ENCODE data around the gene NAA10. TPM values are rescaled to one million over a fixed set of nuclear protein-coding genes. Genes with fewer than 3 reads are reported as not detected.
"Not testable (repeated sequence)": the region's sequence is repeated elsewhere in the genome, so short reads cannot be mapped to it uniquely, and the experiment has no call there.

NAA10 gene
- 24.7 TPM for total RNA-seq
- polyA plus RNA-seq = 139 TPM

DNA sequence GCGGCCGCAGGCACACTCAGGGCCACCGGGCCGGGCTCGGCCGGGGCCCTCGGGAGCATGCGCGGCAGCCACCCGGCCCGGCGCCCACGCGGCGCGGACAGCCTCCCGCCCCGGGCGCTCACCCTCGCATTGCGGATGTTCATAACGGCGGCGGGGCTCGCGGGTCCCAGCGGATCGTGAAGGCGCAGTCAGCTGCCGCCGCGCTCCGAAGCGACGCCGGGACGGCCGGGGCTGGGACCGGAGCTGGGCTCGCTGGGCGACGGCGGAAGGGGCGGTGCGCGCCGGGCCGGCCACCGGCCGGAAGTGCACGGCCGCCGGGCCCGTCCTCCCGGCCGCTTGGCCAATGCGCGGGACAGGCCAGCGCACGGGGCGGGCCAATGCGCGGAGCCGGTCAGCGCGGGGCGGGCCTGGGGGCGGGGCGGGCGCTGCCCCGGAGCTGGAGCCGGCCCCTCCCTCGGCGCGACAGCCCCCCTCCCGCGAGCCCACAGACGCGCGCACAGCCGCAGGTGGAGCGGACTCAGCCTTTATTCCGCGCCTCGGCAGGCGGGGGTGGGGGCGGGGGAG, at the start of gene NAA10:
Gene NAA10, minus strand, starts transcription at position 276 of the 564 bp plus-strand sequence. Its CDS starts 133 bp downstream, at position 143.
- Histone ChIP-seq H3K36me3 (ENCODE audit: insufficient read depth) (no peaks in the 10 kb centered on the region), H3K4me3 (ENCODE audit: low read depth, low read length) (peak within 1 kb of the TSS; percentile 82), H3K27ac (ENCODE audit: low read depth) (no peak within 1 kb of the TSS), H3K4me1 (ENCODE audit: insufficient read depth) (no peaks in the 10 kb centered on the region)
- under 1% methylated on average over 58 of the region's 87 CpGs for WGBS
- no peak for DNase-seq (ENCODE audit: extremely low spot score)

DNA sequence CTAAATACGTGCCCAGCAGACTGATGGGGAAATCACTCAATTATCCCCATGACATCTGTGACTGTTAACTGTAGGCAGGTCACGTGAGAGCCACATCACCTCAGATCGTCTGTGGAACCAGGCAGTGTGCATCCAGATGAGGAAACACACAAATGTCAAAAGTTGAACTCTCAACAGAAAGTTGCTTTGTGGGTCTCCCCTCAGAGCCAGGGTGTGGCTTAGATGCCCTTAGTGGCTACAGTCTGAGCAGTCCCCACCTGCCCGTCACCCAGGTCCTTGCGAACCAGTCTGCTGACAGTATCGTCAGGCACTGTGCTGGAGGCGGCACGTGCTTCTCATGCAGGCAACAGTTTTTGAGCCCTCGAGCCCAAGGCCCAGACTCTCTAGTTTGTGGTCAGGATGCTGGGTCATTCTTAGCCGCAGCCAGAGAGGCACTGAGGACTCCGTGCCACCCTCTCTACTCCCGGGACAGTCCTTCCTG, 48.5 kb upstream of the NAA10 start:
- Histone ChIP-seq H3K4me3 (ENCODE audit: low read depth, low read length) (no peak overlapping the region), H3K36me3 (ENCODE audit: insufficient read depth) (no peaks in the 10 kb centered on the region), H3K27ac (ENCODE audit: low read depth) (no peak overlapping the region), H3K4me1 (ENCODE audit: insufficient read depth) (no peaks in the 10 kb centered on the region)
- 90% methylated on average over 12 of the region's 12 CpGs for WGBS
- no peak for DNase-seq (ENCODE audit: extremely low spot score)

DNA sequence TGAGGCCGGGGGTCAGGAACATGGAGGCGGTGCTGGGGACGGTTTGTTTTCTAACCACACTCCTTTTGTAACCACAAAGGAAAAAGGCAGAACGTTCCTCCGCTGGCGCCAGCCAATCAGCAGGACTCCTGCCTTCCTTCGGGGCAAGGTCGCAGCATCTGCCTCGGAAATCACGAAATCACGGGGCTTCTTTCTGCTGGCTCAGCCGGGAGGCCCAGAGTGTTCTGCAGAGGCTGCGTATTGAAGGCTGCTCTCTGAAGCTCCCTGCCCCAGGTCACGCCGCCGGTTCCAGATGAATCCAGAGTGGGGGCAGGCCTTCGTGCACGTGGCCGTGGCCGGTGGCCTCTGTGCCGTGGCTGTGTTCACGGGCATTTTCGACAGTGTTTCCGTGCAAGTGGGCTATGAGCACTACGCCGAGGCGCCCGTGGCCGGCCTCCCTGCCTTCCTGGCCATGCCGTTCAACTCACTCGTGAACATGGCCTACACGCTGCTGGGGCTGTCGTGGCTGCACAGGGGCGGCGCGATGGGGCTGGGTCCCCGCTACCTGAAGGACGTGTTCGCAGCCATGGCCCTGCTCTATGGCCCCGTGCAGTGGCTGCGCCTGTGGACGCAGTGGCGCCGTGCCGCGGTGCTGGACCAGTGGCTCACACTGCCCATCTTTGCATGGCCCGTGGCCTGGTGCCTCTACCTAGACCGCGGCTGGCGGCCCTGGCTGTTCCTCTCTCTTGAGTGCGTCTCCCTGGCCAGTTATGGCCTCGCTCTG, 47.1 kb upstream of the NAA10 start:
- DNase-seq (ENCODE audit: extremely low spot score) = no peak
- Histone ChIP-seq H3K36me3 (ENCODE audit: insufficient read depth) (no peaks in the 10 kb centered on the region), H3K4me1 (ENCODE audit: insufficient read depth) (no peaks in the 10 kb centered on the region), H3K27ac (ENCODE audit: low read depth) (no peak overlapping the region), H3K4me3 (ENCODE audit: low read depth, low read length) (no peak overlapping the region)
- 87% methylated on average over 52 of the region's 52 CpGs for WGBS

DNA sequence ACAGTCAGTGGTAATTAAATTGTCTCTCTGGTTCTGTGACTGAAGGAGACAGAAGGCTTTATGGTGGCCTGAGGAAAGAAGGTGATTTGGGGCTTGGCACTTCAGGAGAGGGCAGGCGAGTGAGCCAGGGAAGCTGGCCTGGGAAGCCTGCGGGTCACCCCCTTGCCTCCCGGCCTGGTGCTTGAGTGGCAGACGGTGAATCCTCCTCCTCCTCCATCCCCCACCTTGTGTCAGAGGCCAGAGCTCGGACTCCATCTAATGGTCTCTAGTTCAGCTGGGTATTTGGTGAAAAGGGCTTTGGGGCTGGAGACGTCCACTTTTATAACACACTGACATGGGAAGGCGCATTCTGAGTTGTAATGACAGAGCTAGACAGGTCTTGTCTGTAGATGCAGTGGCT, 46.4 kb upstream of the NAA10 start:
- Histone ChIP-seq H3K4me3 (ENCODE audit: low read depth, low read length) (no peak overlapping the region), H3K27ac (ENCODE audit: low read depth) (no peak overlapping the region), H3K36me3 (ENCODE audit: insufficient read depth) (no peaks in the 10 kb centered on the region), H3K4me1 (ENCODE audit: insufficient read depth) (no peaks in the 10 kb centered on the region)
- WGBS = 84% methylated on average over 7 of the region's 7 CpGs
- DNase-seq (ENCODE audit: extremely low spot score) = no peak

DNA sequence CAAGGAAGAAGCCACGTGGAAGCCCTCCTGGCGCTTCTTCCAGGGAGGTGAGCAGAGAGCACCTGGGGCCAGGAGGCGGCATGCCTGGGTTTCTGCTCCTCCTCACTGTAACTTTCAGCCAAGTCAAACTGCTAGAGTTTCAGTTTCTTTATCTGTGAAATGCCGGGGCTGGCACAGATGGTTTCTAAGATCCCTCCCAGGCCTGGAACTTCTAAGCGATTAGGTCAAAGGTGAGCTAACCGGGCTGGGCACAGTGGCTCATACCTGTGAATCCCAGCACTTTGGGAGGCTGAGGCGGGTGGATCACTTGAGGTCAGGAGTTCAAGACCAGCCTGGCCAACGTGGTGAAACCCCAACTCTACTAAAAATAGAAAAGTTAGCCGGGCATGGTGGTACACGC, 45.6 kb upstream of the NAA10 start:
- WGBS = 65% methylated on average over 9 of the region's 10 CpGs
- not testable (repeated sequence) for H3K36me3 ChIP-seq (ENCODE audit: insufficient read depth); H3K4me1 ChIP-seq (ENCODE audit: insufficient read depth); H3K27ac ChIP-seq (ENCODE audit: low read depth); DNase-seq (ENCODE audit: extremely low spot score); H3K4me3 ChIP-seq (ENCODE audit: low read depth, low read length)

DNA sequence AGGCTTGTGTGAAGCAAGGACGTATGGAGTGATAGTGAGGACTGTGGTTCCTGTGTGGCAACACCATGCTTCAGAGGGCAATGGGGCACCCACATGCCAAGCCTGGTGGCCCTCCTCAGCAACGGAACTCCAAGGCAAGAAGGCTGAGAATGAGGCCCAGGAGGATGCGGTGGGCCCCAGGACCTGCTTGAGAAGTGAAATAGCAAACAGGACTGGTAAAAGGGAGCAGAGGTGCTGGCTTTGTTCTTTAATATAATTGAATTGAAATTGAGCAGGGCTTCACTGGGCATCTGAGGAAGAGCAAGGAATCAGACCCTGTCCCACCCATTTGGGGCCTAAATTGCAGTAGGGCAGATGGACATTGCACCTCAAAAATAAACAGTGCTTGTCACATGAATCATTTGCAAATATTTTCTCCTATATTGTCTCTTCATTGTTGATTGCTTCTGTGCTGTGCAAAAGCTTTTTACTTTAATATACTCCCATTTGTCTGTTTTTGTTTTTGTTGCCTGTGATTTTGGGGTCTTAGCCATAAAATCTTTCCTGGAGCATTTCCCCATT, 40.0 kb upstream of the NAA10 start:
- 76% methylated on average over 3 of the region's 3 CpGs for WGBS
- no peaks in the 10 kb centered on the region for H3K36me3 ChIP-seq (ENCODE audit: insufficient read depth)
- H3K27ac ChIP-seq (ENCODE audit: low read depth) = no peak overlapping the region
- H3K4me1 ChIP-seq (ENCODE audit: insufficient read depth) = peaks cover 1% of the 10 kb centered on the region
- DNase-seq (ENCODE audit: extremely low spot score) = no peak
- no peak overlapping the region for H3K4me3 ChIP-seq (ENCODE audit: low read depth, low read length)

DNA sequence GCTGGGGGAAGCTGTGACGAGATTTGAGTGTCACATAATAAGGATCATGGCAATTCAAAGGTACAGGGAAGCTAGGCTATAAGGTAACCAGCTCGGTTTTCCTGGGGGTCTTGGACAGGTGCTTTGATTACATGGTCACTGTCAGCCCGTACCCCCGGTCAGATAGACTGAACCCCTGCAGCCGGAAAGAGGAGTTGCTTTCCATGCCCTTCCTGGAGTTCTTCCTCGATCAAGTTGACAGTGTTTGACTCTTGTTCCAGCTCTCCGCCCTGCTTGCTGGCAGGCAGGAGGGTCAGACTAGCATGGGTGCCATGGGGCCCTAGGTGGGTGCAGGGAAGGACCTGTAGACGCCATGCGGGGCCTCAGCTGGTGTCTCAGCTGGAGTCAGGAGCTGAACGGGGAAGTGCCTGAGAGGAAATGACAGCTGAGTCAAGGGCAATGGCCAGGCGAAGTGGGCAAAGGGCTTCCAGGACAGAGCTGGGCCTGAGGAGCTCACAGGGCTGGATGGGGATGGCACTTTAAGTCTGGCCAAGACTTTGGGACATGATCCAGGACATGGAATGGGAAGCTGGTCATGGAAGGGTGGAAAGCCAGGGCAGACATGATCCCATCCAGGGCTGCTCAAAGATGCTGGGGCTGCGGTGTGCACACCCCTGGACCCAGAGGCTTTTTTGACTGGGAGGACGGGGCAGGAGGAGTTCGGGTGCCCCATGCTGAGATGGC, 39.3 kb upstream of the NAA10 start:
- no peak for DNase-seq (ENCODE audit: extremely low spot score)
- peak overlapping the region; percentile 99 for H3K27ac ChIP-seq (ENCODE audit: low read depth)
- 72% methylated on average over 14 of the region's 14 CpGs for WGBS
- H3K4me1 ChIP-seq (ENCODE audit: insufficient read depth) = peaks cover 1% of the 10 kb centered on the region
- H3K36me3 ChIP-seq (ENCODE audit: insufficient read depth) = no peaks in the 10 kb centered on the region
- no peak overlapping the region for H3K4me3 ChIP-seq (ENCODE audit: low read depth, low read length)

DNA sequence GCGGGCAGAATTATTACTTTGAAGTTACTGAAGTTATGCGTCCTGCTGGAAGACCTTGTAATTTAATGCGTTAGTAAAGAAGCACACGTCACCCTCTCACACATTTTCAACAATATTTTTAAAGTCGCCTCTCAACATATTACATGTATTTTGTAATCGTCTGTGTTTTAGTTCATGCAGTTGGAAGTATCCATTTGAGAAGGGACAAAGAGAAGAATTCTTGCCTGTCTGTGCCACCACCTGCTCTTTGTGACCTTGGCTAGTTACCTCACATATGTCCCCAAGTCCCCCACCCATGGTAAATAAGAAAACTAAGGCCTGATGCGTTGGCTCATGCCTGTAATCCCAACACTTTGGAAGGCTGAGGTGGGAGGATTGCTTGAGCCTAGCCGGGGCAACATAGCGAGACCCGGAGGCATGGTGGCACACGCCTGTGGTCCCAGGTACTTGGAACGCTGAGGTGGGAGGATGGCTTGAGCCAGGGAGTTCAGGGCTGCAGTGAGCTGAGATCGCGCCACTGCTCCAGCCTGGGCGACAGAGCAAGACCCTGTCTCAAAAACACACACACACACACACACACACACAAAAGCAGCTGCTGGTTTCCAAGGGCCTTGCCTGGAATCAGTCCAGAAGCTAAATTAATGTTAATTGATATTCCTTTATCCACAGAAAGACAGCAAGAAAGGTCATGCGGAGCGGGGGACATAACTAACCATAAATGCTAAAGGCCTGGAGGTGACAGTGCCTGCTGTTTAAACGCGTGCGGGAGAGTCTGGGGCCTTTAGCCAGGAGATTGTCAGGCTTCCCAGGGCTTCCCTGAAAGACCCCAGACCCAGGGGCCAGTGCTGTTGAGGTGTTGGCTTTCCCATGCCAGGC, 38.5 kb upstream of the NAA10 start:
- peak overlapping the region; percentile 80 for H3K4me3 ChIP-seq (ENCODE audit: low read depth, low read length)
- 38% methylated on average over 20 of the region's 20 CpGs for WGBS
- DNase-seq (ENCODE audit: extremely low spot score) = no peak

DNA sequence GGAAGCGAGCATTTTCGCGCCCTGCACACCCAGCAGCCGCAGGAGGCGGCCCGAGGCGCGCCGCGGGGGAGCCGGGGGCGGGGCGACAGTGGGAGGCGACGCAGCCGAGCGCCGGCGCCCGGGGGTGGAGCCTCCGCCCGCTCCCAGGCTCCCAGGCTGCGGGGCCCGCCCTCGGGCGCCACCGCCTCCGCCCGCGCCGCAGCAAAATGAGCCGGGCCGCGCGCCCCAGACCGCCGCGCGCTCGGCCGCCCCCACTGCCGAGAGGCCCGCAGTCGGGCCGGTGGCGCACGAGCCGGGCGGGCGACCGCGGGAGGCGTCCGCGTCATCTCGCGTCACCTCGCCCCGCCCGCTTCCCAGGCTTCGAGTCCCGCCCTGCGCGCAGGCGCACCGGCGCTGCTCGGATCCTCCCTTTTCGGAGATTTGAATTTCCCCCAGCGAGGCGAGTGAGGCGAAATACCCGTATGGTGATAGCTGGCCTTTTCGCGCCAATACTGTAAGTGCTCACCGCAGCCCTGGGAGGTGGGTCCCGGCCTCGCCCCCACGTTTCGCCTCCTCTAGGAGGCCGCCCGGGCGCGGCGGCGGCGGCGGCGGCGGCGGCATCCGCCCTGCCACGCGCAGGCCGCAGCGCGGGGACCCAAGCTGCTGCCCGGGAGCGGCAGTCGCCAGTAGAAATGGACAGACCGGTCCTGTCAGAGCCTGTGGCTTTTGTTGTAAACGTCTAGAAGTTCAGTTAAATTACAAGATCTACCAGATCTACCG, 37.7 kb upstream of the NAA10 start, which contains the start of gene TMEM187:
Gene TMEM187, plus strand, starts transcription at position 387 of the 759 bp plus-strand sequence. CDS start 9,309 bp downstream, outside the sequence.
- peak; percentile 65 for DNase-seq (ENCODE audit: extremely low spot score)
- WGBS = under 1% methylated on average over 99 of the region's 103 CpGs
- Histone ChIP-seq H3K4me1 (ENCODE audit: insufficient read depth) (peaks cover 1% of the 10 kb centered on the region), H3K36me3 (ENCODE audit: insufficient read depth) (no peaks in the 10 kb centered on the region), H3K27ac (ENCODE audit: low read depth) (peak within 1 kb of the TSS; percentile 99), H3K4me3 (ENCODE audit: low read depth, low read length) (peak within 1 kb of the TSS; percentile 80)

More for the DNA sequence above, 38.5 kb upstream of the NAA10 start:
- Histone ChIP-seq H3K36me3 (ENCODE audit: insufficient read depth) (no peaks in the 10 kb centered on the region), H3K4me1 (ENCODE audit: insufficient read depth) (peaks cover 1% of the 10 kb centered on the region), H3K27ac (ENCODE audit: low read depth) (peak overlapping the region; percentile 99)

DNA sequence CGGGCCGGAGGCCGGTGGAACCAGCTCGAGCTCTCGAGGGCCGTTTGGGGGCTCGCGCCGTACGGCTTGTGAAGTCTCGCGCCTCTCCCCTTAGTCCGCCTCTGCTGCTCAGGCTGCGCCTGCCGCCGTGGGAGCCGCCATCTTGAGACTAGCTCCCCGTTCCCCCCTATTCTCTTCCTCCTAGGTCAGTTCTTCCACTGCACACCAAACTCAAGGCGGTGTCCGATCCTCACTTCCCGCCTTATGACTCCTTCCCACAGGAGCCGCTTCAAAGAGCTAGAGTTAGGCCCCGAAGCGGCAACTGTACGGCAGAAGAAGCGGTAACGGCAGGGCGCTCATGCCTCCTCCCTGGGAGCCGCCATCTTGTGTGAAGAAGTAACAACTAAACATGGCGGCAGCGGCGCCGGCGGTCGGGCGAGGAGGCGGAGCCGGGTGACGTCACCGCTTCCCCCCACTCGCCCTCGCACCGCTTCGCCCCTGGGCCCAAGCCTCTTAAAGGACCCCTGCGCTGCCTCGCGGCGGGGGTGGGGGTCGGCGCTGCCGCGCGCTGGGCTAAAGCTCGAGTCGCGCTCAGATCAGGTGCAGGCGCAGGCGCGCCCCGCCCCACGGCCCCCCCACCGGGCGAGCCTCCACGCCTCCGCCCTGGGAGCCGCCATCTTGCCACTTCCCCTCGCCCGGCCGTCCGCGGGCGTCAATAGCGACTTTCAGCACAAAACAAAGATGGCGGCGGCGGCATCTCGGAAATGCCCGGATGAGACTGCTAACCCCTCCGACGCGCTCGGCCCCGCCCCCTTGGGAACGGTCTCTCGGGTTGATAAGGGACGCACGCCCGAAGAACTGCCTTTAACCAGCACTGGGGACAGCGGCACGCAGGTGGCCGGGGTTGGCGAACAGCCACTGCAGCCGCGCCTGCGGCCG, 36.9 kb upstream of the NAA10 start, which contains the start of gene HCFC1:
Gene HCFC1, minus strand, starts transcription at position 369 of the 918 bp plus-strand sequence. CDS start 978 bp downstream, outside the sequence.
- peak; percentile 71 for DNase-seq (ENCODE audit: extremely low spot score)
- H3K36me3 ChIP-seq (ENCODE audit: insufficient read depth) = no peaks in the 10 kb centered on the region
- H3K27ac ChIP-seq (ENCODE audit: low read depth) = peak within 1 kb of the TSS; percentile 99
- under 1% methylated on average over 93 of the region's 96 CpGs for WGBS
- H3K4me1 ChIP-seq (ENCODE audit: insufficient read depth) = peaks cover 1% of the 10 kb centered on the region
- peak within 1 kb of the TSS; percentile 80 for H3K4me3 ChIP-seq (ENCODE audit: low read depth, low read length)

DNA sequence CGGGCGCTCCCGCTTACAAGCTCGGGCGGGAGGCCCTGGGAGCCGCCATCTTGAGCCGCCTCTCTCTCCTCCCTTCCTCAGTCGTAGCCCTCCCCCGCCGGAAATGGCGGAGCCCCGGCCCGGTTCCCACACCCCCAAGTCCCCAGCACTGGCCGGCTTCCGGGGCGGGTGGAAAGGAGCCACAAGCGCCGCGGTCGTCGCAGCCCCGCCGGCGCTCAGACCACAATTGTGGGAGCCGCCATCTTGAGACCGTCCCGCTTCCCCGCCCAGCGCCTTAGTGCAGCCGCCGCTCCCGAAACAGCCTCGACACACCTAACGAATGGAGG, 36.2 kb upstream of the NAA10 start:
- Histone ChIP-seq H3K4me1 (ENCODE audit: insufficient read depth) (peaks cover 1% of the 10 kb centered on the region), H3K27ac (ENCODE audit: low read depth) (peak overlapping the region; percentile 99), H3K36me3 (ENCODE audit: insufficient read depth) (no peaks in the 10 kb centered on the region), H3K4me3 (ENCODE audit: low read depth, low read length) (peak overlapping the region; percentile 80)
- DNase-seq (ENCODE audit: extremely low spot score) = peak; percentile 43
- WGBS = under 1% methylated on average over 34 of the region's 34 CpGs
